ENCODE measurements around the gene TRPM1.

Gene TRPM1

DNA sequence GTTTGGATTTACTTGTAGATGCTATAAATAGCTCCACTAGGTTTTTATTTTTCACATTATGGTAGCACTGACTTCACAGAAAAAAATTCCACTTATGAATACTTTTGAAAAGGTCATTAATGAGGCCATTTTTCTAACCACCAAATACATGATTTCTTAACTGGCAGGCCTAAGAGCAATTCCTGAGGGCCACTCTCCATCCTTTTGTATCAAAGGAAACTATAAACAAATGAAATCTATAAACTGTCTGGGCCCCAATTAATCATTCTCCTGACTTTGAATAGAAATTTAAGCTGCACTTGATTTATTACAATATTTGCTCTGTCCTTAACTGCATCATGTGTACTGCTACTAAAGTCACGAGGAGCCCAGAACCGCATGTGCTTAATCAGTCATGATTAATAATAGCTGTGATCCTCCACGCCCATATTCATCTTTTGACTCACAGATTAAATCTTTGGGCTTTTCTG, 85.0 kb downstream of the TRPM1 start:
- no peak for DNase-seq (ENCODE audit: low read depth)

DNA sequence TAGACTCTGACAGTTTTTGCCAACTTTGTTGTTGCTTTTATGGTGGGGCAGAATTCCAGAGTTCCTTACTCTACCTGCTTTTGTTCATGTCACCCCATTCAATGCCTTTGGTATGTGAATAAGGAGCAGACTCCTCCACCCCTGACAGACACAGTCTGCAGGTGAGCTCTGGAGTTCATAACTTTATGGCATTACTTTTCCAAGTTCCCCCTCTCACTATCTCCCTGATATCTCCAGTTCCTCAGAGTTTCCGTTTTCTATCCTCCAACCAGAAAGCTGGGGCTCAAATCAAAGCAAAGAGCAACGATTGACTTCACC, 87.0 kb downstream of the TRPM1 start:
- no peak for DNase-seq (ENCODE audit: low read depth)

DNA sequence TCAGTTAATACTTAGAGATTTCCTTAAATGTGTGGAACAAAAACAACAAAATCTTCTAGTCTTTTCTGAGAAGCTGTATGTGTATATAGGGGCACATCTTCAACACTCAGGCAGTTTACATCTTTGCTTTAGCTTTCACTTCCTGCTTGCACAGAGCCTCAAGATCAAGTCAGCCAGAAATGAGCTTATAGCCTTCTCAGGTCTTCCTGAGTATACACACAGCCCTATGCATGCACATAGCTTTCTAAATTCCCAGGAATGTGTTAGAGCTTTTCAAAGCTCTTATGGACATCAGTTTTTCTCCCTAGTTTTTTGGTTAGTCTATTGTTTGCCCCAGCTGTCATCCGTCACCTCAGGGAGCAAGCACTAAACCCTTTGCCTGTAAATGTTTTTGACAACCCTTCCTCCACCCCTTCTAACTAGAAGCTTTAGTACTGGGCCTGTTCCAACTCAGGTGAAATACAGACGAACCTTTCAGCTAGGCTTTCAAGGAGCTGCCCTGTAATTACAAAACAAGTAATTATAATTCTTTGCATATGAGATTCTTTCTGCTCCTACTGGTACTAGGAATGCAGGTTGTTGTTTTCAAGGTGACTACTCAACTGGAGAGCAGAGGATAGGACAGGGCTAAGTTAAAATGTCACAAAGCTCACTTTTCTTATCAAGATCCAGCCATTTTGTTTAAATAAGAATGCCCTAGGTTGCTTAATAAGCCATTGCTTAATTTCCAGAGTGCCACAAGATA, 87.5 kb downstream of the TRPM1 start:
- no peak for DNase-seq (ENCODE audit: low read depth)

DNA sequence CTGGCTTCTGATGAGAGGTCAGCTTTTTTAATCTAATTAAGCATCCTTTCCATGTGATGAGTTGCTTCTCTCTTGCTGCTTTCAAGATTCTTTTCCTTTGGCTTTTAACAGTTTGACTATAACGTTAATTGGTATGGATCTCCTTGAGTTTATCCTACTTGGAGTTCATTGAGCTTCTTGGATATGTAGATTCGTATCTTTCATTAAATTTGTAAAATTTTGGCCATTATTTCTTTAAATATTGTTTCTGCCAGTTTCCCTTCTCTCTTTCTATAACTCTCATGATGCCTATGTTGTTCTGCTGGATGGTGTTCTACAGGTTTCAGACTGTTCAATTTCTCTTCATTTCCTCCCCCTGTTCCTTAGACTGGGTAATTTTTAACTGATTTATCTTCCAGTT, 89.1 kb downstream of the TRPM1 start:
- no peak for DNase-seq (ENCODE audit: low read depth)

DNA sequence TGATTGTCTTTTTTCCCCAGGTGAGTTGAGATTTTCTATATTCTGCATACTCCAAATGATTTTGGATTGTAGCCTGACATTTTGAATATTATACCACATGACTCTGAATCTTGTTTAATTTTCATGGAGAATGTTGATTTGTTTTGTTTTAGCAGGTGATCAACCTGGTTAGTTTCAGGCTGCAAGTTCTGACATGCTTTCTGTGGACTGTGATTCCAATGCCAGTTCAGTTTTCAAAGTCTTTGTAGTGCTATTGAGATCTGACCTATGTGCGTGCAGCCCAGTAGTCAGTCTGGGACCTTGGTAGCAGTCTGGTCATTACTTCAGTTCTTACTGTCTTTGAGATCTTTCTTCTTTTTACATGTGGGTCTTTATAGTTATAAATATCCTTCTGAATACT, 91.5 kb downstream of the TRPM1 start:
- no peak for DNase-seq (ENCODE audit: low read depth)

DNA sequence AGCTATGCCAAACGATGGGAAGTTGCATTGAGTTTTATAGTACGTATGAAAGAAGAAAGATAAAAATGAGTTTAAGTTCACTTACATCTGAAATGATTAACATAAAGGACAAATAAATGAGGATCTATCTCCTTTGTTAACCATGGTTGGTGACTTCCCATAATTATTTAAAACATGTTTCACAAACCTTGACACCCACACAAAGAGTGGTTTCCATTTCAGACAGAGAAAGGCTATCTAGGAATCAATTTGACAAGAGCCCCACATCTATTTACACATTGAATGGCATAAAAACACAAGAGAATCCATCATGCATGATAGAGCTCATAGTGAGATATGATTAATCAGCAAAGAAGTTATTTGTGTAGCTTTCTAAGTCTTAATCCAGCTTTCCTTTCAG, 95.9 kb downstream of the TRPM1 start:
- DNase-seq (ENCODE audit: low read depth): no peak

DNA sequence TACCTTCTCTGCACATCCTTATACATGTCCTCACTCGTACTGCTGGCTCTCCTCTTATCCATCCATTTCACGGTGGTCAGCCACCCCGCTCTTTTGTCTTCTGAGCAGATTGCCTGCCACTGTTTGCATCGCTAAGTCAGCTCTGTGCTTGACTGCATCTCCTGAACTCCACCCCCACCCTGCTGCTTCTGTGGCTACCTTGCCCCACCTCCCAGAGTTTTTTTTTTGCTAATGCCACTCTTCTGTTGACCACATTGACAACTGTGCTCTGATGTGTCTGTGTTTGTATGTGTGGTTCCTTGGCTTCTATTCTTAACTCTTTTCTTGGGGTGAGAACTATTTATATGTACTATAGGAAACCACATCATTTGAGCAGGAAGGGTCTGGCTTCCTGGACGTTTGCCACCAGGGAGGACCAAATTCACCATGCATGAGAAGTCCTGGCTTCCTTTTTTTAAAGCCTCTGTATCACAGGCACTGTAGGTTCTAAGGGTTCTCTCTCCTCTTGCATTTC, 97.2 kb downstream of the TRPM1 start:
- DNase-seq (ENCODE audit: low read depth): no peak

DNA sequence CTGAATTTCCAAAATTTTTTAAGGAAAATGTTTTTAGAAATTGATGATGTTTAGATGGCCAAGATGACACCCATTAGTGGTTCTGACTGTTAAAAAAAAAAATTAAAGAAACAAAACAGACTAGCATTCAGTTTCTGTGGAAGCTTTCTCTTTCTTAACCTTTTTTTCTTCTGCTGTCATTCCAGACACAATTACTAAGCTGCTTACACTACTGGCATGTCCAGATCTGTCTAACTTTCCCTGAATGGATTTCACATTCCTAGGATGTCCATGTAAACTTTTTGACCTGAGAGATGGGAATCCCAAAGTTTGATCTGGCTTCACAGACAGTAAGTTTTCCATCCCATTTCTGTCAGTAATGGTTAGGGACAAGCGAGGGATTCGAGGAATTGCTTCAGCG, 99.8 kb downstream of the TRPM1 start:
- DNase-seq (ENCODE audit: low read depth): no peak

DNA sequence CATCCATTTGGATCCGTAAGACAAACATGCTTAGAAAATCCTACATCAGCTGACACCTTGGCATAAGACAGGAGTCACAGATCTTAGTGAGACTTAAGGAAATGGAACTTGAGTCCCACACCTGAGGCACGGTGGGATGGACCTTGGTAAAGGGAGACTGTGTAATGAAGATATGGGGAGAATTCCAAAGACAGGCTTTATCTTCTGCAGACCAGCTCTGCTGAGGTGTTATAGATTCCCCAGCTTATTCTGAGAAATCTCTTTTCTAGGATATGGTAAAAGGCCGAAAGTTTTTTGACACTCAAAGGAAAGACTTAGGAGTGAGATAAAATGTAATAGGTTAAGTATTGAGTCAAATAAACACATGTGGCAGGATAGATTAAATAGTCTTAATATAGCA, 101.8 kb downstream of the TRPM1 start:
- DNase-seq (ENCODE audit: low read depth): no peak

DNA sequence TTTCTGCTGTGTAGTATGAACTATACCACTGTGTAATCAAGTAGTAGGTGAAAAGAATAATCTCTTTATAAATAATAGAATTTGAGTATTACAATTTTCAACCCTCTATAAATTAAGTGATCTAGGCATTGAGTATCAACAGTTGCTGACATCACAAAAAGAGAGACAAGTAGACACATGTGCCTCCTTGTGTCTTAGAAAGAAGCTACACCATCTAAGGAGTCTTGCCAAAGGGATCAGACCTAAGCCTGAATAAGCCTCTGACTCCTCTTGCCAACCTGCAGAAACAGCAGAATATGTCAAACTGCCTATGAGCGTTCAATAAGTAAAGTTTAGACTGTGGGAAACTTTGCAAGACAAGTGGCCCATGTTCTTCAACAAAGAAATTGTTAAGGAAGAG, 104.3 kb downstream of the TRPM1 start:
- no peak for DNase-seq (ENCODE audit: low read depth)

DNA sequence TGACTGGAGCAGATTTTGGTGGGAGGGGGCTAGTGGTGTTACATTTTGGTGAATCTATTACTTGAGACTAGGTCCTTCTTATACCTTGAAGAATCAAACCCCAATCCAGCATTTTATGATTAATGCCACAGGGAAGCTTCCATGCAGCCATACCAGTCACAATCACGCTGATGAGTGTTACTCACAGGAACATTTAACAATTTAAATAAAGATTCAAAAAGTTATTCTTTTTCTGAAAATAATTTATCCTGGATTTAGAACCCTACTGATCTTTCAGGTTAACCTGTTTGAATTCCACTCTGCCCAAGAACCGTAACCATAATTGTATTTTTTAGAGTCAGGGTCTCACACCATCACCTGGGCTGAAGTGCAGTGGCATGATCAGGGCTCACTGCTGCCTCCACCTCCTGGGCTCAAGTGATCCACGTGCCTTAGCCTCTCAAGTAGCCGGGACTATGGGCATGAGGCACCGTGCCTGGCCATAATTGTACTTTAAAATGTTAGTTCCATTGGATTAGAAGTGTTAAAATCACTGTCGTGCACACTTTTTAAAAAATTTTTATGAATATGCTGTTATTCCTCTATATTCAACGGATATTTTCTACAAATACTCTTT, 109.2 kb downstream of the TRPM1 start:
- no peak for DNase-seq (ENCODE audit: low read depth)

DNA sequence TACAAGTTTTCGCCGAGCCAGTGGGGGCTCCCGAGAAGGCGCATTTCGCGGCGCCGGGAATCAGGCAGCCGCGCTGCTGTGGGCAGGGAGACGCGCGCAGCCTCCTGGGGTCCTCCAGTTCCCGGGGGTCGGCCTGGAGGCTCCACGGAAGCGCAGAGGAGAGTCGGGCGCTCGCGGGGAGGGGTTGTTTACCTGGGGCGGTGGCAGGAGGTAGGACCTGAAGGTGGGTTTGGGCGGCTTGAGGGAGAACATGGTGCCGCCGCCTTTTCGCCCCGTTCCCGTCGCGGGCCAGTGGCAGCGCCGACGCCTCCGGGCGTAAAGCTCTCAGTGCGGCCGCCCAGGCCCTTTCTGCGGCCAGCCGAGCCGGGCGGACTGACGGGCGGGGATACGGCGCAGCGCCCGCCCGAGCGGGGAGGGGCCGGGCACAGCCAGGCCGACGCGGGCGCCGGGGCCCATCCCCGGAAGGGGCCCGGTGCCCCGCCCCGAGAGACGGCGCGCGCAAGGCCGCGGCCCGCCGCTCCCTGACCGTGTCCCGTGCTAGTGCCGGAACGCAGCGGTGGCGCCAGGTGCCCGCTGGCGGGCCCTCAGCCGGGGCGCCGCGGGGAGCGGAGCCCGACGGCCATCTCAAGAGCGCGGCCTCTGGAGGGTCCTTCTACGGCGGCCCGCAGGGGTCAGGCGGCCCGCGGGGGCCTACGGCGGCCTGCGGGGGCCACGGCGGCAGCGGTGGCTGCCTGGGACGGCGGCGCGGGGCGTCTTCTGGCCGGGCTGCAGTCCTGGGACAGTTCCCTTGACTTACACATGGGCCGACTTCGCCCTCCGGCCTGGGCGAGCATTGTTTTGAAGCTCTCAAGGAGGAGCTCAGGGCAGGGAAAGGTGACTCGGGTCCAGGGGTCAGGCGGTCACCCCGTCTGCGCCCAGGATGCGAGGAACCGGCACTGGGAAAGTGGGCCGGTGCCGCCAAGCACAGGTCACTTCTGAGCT, 110.0 kb downstream of the TRPM1 start, which contains the start of gene MTMR10:
Gene MTMR10, minus strand, starts transcription at position 374 of the 981 bp plus-strand sequence. Its CDS starts 122 bp downstream, at position 252.
- DNase-seq (ENCODE audit: low read depth): peak; percentile 64

DNA sequence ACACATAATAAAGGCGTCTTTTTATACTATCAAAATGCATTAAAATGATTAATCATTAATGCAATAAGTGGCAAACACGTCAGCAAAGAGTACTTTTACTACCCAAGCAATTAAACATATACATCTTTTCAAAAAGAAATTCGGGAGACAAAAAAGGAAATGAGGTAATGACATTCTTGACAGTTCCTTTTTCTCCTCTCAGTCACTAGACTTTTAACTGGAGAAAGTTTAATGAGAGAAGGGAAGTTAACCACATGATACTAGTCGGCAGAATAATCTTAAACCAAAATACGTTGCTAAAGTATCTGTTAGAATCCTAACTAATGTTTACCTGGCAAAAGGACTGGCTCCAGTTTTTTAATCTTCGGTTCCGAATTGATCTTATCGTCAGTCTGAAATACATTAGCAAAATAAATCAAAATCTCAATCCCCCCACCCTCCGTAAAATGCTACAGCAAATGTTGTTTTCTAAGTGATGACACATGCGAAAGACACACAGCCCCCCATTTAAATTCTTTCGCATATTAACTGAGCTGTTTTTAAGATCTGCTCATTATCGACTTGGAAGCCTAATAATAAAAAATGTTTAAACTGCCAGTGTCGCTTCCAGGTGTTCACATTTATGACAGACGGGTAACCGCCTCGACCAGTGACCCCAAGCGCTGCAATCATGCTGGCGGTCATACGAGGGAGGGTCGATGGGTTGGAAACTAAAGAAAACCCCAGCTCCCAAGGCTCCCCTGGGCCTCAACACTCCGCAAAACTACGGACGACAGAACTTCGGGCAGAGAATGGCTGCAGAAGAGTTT, 110.9 kb downstream of the TRPM1 start:
- DNase-seq (ENCODE audit: low read depth): no peak

DNA sequence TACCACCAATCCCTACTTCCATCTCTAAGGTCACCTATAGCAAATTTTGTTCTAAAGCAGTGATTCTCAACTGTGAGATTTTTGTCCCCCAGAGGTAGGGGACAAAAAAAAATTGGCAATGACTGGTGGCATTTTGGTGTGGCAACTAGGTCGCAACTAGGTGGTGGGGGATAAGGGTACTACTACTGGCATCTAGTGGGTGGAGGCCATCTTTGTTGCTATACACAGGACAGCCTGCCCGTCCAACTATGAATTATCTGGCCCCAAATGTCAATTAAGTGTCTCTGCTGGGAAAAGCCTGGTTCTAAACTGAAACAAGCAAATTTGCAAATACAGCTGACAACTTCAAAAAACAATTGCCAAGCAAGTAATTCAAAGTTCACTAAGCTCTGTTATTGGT, 111.5 kb downstream of the TRPM1 start:
- DNase-seq (ENCODE audit: low read depth): no peak

DNA sequence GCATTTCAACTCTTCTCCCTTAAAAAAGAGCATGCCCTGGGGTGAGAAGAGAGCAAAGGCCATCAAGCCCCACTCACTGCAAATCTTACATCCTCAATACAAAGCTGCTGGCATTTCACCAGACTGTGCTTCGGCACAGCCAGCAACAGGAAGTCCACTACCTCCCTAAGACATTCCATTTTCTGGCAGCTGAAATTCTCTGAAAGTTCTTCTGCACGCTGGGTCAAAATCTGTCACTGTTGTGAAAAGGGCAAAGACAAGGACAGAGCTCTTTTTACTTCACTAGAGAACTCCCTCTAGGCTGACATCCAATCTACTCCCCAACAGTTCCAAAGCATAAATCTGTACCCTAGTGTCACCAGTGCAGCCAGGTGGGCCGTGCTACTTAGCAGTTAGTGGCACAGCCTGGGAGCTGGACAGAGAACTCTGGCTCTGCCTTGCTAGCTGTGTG, 116.4 kb downstream of the TRPM1 start:
- no peak for DNase-seq (ENCODE audit: low read depth)

DNA sequence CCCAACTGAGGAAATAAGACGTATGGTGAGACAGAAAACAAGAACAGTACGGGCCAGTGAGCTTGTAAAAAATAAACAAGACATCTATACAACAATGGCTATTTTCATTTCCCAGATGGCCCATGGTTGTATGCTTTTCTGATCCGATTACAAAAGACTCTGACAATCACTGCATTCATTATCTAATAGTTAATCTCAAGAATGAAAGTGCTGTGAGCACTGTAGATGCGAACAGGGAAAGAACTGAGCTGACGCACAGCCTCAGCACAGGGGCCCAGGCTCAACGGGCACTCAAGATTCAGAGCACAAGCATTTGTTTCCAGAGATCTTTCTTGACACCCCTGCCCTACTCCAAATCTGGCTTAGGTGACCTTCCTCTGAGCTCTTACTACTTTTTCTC, 117.0 kb downstream of the TRPM1 start:
- no peak for DNase-seq (ENCODE audit: low read depth)

DNA sequence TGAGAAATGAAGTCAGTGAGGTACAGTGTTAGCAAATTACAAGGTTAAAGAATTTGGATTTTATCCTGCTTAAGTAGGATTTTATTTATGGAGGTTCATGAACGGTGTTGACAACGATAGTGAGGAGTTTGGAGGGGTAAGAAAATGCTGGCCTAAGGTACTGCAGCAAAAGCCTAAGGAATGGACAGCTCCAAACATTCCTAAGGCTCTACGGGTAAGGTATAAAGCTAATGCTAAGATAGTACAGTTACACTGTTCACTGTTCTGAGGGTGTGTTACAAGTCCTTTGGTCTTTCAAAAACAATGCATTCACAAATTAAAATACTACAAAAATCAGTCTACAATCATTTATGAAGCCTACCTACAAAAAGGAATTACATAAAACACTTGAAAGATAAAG, 117.4 kb downstream of the TRPM1 start:
- no peak for DNase-seq (ENCODE audit: low read depth)

DNA sequence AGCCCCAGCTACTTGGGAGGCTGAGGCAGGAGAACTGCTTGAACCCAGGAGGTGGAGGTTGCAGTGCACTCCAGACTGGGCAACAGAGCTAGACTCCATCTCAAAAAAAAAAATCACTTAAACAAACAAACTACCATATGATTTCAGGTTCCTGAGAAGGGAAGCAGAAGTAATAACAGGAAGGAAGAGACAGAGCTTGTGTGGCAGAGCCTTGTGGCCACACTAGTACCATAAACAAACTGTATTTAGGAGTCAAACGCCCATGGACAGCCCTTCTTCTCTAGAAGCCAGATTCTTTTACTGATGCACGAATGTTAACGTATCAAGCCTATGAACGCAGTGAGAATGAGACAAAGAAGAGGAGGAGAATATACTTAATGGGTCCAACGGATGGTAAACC, 122.1 kb downstream of the TRPM1 start:
- DNase-seq (ENCODE audit: low read depth): no peak

DNA sequence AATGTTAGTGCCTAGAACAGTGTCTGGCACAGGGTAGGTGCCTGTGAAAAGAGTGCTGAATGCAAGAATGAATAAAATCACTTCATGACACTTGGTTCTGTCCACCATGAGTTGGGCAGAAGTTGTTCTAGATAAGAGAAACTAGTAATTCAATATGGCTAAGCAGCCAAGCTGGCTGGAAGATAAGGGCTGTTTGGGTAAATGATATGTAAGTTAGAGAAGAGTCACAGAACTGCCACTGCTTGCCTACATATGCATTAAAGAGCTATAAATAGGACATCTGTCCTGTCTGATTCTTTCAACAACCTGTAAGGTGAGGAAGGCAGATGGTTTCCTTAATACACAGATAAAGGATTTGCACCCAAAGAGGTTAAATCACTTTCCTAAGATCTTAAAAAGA, 123.2 kb downstream of the TRPM1 start:
- DNase-seq (ENCODE audit: low read depth): no peak

DNA sequence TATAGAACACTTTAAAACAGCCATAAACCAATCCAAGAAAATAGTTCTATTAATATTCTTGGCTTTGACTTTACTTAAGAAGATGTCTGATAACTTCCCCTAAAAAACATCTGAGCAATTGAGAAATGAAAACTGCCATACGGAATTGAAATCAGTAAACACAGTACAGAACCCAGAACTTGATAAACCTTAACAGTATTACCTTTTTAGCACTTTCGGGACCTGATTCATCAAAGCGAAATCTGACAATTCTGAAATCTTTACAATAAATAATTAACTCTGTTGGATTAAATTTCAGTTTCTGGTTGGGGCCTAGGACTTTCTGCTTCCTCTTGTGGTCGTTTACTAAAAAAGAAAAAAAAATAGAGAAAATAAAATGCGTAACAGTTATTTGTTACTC, 127.4 kb downstream of the TRPM1 start:
- DNase-seq (ENCODE audit: low read depth): no peak

DNA sequence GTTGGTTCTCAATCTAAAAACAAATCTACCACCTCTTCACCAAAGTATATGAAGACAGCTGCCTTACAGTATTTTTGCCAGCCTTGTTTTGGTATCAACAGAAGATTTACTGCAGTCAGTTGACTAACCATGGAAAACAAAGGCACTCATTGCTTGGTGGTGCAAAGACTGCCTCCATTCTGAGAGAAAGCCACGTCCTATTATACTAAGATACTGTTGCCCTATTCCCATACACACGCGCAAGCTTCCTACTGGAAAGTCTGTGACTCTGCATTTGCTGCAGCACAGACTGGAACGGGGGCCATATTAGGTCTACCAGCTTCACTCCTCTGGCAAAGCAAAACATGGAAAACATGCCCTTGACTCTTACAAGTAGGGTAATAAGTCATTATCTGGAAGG, 128.1 kb downstream of the TRPM1 start:
- DNase-seq (ENCODE audit: low read depth): no peak

DNA sequence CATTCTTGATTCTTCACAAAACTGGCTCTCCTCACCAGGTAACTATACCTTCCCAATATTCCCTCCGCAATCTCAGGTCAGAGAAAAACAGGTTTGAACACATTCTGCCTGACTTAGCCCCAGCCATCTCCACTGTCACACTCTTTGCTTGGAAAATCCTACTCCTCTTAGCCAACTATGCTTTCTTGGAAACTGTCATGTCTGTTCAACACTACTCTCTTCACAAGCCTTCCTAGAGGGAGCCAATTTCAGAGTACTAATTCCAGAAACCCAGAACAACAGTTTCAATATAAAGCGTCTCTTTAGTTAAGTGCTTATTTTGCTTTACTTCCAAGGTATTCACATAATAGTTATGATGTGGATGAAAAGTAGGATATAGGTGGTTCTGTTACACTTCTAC, 131.8 kb downstream of the TRPM1 start:
- DNase-seq (ENCODE audit: low read depth): no peak

Data from activated T-cell treated with anti-CD3 and anti-CD28 coated beads for 24 hours (primary cell).